Breast epithelium (tissue), 4 donors: ENCODE data around the gene PPIG. TPM values are rescaled to one million over a fixed set of nuclear protein-coding genes. Genes with fewer than 3 reads are reported as not detected.

Experiments
- DNase-seq, 2 donors: peaks; one replicate each; pipeline ENCODE4 v3.0.0-alpha.2; 2019; ENCODE audit warnings: low spot score in 2 of 2
- H3K27ac ChIP-seq, 2 donors: fragments of 200-600 bp; sonication (generic) in 1 of 2; one replicate each; pipeline ENCODE4 v1.5.1; 2016 to 2019; ENCODE audit warnings: mild to moderate bottlenecking in 1 of 2
- H3K27me3 ChIP-seq, 2 donors: fragments of 200-600 bp; sonication (generic) in 1 of 2; one replicate each; pipeline versions ENCODE4 v1.5.1 to v1.6.0; 2017 to 2019; ENCODE audit warnings: control low read depth in 1 of 2, mild to moderate bottlenecking in 1 of 2
- H3K36me3 ChIP-seq: fragments of 200-600 bp; one replicate; pipeline ENCODE4 v1.5.1; 2019
- H3K4me1 ChIP-seq, 2 donors: fragments of 200-600 bp; sonication (generic); one replicate each; pipeline ENCODE4 v1.5.1; 2016 to 2019; ENCODE audit warnings: control low read depth in 1 of 2
- H3K4me3 ChIP-seq, 3 donors: fragments of 200-600 bp; sonication (generic); 1 replicate in 2 of 3; 2 replicates in 1 of 3; pipeline ENCODE4 v1.5.1; 2016 to 2019; ENCODE audit warnings: mild to moderate bottlenecking in 3 of 3, moderate library complexity in 2 of 3
- H3K9me3 ChIP-seq, 2 donors: fragments of 200-600 bp; sonication (generic) in 1 of 2; one replicate each; pipeline ENCODE4 v1.5.1; 2016 to 2019; ENCODE audit warnings: control low read depth in 1 of 2
- POLR2A ChIP-seq: fragments of 450-650 bp; IDR thresholded peaks from one replicate; pipeline ENCODE4 v1.6.1; 2016; ENCODE audit warnings: antibody characterized with exemption, mild to moderate bottlenecking, moderate library complexity
- POLR2AphosphoS5 ChIP-seq, 3 donors: sonication (generic); formaldehyde crosslinking; IDR thresholded peaks; one replicate each; pipeline ENCODE4 v1.6.1; 2017; ENCODE audit warnings: antibody characterized with exemption in 3 of 3
- intact Hi-C: fragments of 100-400 bp; cut with DNase I; formaldehyde crosslinking; loops from one replicate; pipeline ENCODE4 v1.15.1; 2023; ENCODE audit warnings: low total_unique reads
- total RNA-seq, 3 donors: library from RNA; depleted of rRNA; stranded (reverse); fragments of >200 nt; gene quantifications; one replicate each; pipeline ENCODE4 v1.1.0, GENCODE V29; 2016
- TF ChIP-seq, protein P1 (sequence below), 3 donors: fragments of 450-650 bp; IDR thresholded peaks; one replicate each; pipeline ENCODE4 v1.5.1; 2016 to 2017; ENCODE audit warnings: antibody characterized with exemption in 3 of 3, mild to moderate bottlenecking in 3 of 3, moderate library complexity in 3 of 3

Gene PPIG
- total RNA-seq, 3 donors from 2014 or later: 35.5 to 67.9 (median 50.1) TPM

DNA sequence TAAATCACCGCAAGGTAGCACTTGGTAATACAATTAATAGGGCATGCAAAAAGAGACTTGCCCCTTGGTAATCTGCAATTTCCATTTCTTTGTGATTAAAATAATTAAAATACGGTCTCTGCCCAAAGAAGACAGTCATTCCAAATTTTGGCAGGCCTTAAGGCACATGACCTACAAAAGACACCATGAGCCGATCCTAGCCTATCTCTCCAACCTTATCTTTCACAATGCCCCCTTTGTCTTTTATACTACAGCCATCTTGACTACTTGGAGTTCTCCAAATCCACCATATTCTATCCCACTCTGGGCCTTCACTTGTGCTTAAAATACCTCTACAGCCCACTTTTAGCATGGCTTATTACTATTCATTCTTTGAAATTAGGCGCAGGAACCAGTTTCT lies 86.8 kb downstream of the PPIG start:
- H3K4me3 ChIP-seq: no peak overlapping the region
- no peak overlapping the region for H3K27ac ChIP-seq
- H3K36me3 ChIP-seq: no peaks in the 10 kb centered on the region
- H3K27me3 ChIP-seq: no peaks in the 10 kb centered on the region
- intact Hi-C loops: no loop called here
- no peak for DNase-seq
- no peaks in the 10 kb centered on the region for H3K9me3 ChIP-seq
- no peaks in the 10 kb centered on the region for H3K4me1 ChIP-seq
- no peak for TF ChIP-seq POLR2AphosphoS5 (IDR thresholded peaks at IDR 0.05)
- TF ChIP-seq, protein P1, sequence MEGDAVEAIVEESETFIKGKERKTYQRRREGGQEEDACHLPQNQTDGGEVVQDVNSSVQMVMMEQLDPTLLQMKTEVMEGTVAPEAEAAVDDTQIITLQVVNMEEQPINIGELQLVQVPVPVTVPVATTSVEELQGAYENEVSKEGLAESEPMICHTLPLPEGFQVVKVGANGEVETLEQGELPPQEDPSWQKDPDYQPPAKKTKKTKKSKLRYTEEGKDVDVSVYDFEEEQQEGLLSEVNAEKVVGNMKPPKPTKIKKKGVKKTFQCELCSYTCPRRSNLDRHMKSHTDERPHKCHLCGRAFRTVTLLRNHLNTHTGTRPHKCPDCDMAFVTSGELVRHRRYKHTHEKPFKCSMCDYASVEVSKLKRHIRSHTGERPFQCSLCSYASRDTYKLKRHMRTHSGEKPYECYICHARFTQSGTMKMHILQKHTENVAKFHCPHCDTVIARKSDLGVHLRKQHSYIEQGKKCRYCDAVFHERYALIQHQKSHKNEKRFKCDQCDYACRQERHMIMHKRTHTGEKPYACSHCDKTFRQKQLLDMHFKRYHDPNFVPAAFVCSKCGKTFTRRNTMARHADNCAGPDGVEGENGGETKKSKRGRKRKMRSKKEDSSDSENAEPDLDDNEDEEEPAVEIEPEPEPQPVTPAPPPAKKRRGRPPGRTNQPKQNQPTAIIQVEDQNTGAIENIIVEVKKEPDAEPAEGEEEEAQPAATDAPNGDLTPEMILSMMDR (IDR thresholded peaks at IDR 0.05): no peak

DNA sequence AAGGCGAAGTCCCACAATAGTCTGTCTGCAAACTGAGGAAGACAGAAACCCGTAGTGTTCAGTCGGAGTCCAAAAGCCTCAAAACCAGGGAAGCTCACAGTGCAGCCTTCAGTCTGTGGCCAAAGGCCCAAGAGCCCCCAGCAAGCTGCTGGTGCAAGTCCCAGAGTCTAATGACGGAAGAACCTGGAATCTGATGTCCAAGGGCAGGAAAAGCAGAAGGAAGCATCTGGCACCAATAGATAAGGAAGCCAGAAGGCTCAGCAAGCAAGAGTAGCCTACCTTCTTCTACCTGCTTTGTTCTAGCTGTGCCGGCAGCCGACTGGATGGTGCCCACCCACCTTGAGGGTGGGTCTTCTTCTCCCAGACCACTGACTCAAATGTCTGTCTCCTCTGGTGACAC lies 88.3 kb downstream of the PPIG start:
- no peak overlapping the region for H3K4me3 ChIP-seq
- DNase-seq: no peak
- H3K4me1 ChIP-seq: no peaks in the 10 kb centered on the region
- no peaks in the 10 kb centered on the region for H3K36me3 ChIP-seq
- no peak overlapping the region for H3K27ac ChIP-seq
- intact Hi-C loops: no loop called here
- H3K9me3 ChIP-seq: no peaks in the 10 kb centered on the region
- TF ChIP-seq POLR2A (no peak), POLR2AphosphoS5 (IDR thresholded peaks at IDR 0.05) (no peak)
- no peaks in the 10 kb centered on the region for H3K27me3 ChIP-seq

DNA sequence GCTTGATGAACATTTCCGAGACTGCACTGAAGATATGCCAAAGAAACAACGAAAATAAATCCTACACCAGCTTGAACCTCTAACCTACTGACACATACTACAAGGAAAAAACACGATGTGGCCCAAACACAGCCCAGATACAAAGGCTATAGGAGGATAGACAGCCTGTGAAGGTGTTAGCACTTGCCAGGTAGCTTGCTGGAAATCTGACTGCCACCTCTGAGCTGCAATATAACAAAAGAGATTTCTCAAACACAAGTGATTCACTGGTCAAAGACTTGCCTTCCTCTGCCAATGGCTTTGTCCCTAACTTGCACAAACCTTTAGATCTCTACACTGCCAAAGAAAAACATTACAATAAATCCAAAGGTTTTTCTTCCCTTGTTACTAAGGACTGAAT lies 89.0 kb downstream of the PPIG start:
- Histone ChIP-seq H3K9me3 (no peaks in the 10 kb centered on the region), H3K4me3 (no peak overlapping the region), H3K4me1 (no peaks in the 10 kb centered on the region), H3K36me3 (no peaks in the 10 kb centered on the region), H3K27ac (no peak overlapping the region), H3K27me3 (no peaks in the 10 kb centered on the region)
- TF ChIP-seq, protein P1 (IDR thresholded peaks at IDR 0.05): no peak
- TF ChIP-seq POLR2A (no peak), POLR2AphosphoS5 (IDR thresholded peaks at IDR 0.05) (no peak)
- intact Hi-C loops: no loop called here
- DNase-seq: no peak

DNA sequence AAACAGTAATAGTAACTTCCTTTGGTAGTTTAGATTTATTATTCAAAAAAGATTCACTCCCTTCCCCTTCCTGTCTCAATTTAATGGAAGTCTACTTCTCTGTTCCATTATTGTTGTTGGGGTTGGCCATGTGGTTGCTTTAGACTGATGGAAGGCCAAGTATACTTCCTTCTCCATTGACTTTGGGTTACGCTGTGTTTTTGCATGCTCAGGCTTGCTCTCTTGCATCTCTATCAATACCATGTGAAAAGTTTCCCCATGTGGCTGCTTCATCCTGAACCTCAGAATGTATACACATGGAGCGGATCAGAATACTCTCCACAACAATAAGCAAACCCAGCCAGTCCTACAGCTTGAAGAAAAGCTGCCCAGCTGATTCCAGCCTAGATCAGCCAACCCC lies 89.8 kb downstream of the PPIG start:
- Histone ChIP-seq H3K4me3 (no peak overlapping the region), H3K4me1 (no peaks in the 10 kb centered on the region), H3K9me3 (no peaks in the 10 kb centered on the region), H3K27me3 (no peaks in the 10 kb centered on the region), H3K27ac (no peak overlapping the region), H3K36me3 (no peaks in the 10 kb centered on the region)
- TF ChIP-seq POLR2AphosphoS5 (IDR thresholded peaks at IDR 0.05) (no peak), POLR2A (no peak)
- TF ChIP-seq, protein P1 (IDR thresholded peaks at IDR 0.05): no peak
- no peak for DNase-seq
- intact Hi-C loops: no loop called here

DNA sequence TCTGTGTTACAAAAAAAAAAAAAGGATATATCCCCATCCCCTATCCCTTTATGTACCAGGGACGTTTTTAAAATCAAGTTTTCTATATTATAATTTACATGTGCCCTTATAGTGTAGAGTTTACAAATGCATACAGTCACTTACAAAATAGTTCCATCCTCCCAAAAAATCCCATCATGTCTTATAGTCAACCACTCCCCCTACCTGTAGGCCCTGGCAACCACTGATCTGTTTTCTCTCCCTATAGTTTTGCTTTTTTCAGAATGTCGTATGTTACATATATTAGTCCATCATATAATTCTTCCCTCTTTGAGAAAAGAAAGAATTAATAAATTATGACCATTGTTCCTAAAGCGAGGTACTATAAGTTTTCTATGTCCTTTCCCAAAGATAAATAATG lies 92.2 kb downstream of the PPIG start:
- Histone ChIP-seq H3K9me3 (no peaks in the 10 kb centered on the region), H3K27ac (no peak overlapping the region), H3K36me3 (no peaks in the 10 kb centered on the region), H3K4me3 (no peak overlapping the region), H3K4me1 (no peaks in the 10 kb centered on the region), H3K27me3 (no peaks in the 10 kb centered on the region)
- TF ChIP-seq, protein P1 (IDR thresholded peaks at IDR 0.05): no peak
- no peak for TF ChIP-seq POLR2A
- no peak for DNase-seq
- intact Hi-C loops: no loop called here

DNA sequence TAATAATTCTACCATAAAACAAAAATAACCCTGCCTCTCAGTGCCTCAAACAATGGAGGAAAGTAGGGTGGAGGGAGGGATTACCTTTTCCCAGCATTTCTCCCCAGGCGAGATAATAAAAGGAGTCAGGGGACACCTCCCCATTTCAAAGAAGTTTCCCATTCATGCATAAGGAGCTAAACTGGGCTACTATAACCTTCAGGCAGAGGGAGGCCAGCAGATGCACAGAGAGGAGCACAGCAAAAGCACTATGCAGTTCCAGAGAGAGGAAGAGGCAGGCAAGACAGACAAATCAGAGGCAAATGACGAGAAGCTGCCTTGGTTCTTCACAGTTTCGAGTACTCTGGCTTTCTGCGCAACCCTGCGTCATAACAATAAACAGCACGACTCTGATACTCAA lies 92.7 kb downstream of the PPIG start:
- no peaks in the 10 kb centered on the region for H3K9me3 ChIP-seq
- no peaks in the 10 kb centered on the region for H3K36me3 ChIP-seq
- no peak overlapping the region for H3K4me3 ChIP-seq
- TF ChIP-seq POLR2A (no peak), POLR2AphosphoS5 (IDR thresholded peaks at IDR 0.05) (no peak)
- TF ChIP-seq, protein P1 (IDR thresholded peaks at IDR 0.05): no peak
- intact Hi-C loops: no loop called here
- H3K27ac ChIP-seq: no peak overlapping the region
- no peak for DNase-seq
- H3K4me1 ChIP-seq: no peaks in the 10 kb centered on the region
- no peaks in the 10 kb centered on the region for H3K27me3 ChIP-seq
